HG02763 (cell line): Measurements from ENCODE around the gene LLPH.

Experiments
- ATAC-seq: cut with Tn5 transposase; IDR thresholded peaks from one replicate; pipeline ENCODE4 v1.9.1; 2021; ENCODE audit warnings: mild to moderate bottlenecking, moderate library complexity; ENCODE audit not compliant: unreplicated experiment

The LLPH gene

GRCh38 chr12:66143868-66144267 is 13.3 kb upstream of the LLPH start:
- ATAC-seq = no peak

DNA sequence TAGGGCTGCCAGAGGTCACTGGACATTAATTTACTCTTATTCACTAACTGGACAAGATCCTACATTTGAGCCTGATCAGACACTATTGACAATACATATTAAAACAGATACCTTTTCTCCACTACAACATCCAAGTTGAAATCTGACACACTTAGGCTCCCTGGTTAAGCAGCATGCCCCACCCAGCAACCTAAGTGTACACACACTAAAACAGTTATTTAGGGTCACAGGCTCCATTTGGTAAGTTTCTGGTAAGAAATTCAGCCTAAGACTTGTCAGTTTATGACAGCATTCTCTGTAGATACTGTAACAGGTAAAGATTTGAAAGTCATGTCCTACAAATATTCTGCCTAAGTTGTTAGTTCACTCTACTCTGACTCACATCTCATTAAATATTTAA is 12.3 kb upstream of the LLPH start:
- ATAC-seq = no peak

DNA sequence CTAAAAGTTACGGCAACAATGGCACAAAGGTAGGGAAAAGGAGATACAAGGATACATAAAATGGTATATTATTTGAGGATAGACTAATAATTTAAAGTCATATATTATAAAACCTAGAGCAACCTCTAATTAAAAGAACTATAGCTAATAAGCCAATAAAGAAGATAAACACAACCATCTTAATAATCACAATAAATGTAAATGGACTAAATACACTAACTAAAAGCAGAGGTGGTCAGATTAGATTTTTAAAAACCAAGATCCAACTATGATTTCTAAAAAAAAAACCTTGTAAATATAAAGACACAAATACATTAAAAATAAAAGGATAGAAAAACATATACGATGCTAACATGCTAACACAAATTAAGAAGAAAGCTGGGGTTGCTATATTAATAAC is 10.7 kb upstream of the LLPH start:
- ATAC-seq = no peak

- ATAC-seq = no peak
These were observed 10.2 kb upstream of the LLPH start for GRCh38 chr12:66140731-66141130.

DNA sequence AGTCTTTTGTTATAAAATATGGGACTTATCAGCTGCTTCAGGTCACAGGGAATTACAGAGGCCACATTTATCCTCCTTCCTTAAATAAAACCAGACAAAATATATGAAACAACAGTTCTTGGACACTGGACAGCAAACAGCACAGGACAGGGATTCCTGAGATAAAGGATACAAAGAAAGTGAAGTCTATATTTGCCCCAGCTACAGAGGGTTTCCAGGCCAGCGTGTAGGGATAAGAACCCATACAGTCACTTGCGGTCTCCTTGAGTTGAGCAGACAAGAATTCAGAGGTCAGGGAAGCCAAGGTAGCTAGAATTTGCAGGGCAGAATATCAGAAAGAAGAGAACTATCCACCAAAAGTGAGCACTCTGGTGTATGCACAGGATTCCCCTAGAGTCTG is 8.8 kb upstream of the LLPH start:
- ATAC-seq = no peak

GRCh38 chr12:66137937-66138336 is 7.4 kb upstream of the LLPH start:
- ATAC-seq = no peak

DNA sequence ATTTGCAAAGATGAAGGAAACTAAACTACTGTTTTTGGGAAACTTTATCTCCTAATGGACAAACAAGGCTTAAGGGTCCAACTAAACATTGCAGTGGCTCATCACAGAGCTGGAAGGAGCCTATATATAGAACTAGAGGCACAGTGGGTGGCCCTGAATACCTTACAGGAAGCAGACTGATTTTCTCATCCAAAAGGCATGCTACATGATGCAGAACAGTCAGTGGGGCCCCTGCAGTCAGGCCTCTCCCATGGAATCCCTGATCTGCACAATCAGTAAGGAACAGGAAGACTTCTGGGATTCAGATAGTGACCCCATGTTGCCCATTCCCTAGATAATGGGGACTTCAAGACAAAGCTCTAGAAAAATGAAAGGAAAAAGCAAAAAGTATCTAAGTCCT is 1.9 kb upstream of the LLPH start:
- no peak for ATAC-seq

GRCh38 chr12:66131067-66131688 is 628 bp upstream of the LLPH start:
- ATAC-seq = no peak

DNA sequence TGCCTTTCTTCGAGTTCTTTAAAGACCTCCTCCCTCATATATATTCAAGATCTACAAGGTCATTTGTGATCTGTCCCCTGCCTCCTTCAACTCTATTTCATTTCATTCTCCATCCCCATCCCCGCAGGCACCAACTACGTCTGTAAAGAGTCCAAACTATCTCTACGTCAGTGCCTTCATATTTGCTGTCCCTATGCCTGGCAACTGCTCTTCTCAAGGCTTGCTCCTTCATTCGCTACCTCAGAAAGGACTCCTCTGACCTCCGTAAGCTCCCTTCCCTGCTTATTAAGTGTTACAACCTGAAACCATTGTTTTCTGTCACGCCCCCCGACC is 650 bp downstream of the LLPH start:
- no peak for ATAC-seq

DNA sequence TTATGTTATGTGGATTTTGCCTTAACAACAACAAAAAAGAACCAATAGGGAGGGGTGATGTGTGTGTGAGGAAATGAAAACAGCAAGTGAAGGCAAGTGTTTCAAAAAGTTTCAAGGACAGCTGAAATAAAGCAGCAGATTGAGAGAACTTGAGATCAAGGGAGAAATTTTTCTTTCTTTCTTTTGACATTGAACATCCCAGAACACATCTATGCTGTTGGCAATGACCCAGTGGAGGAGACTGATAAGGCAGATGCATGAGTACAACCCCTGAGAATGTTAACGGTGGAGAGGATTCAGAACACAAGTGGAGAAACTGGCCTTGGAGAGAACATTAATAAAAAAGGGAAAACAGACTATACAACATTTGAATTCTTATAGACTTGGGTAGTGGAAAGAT is 2.9 kb downstream of the LLPH start:
- no peak for ATAC-seq

DNA sequence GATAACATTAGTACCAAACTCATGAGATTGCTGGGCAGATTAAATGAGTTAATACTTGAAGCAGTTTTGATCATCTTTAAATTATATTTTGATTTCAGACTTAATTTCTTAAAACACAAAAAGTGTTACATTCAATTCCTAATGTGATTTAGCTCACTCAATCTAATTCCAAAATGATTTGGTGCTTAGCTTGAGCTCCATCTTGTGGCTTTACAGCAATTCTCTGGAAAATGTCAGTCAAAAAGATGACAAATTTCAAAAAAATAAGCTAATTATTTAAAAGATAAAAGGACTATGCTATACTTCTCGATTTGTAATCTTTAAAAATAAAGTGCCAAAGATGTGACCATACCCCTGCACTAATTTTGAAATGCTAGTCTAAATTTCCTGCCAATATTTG is 10.1 kb downstream of the LLPH start:
- no peak for ATAC-seq

DNA sequence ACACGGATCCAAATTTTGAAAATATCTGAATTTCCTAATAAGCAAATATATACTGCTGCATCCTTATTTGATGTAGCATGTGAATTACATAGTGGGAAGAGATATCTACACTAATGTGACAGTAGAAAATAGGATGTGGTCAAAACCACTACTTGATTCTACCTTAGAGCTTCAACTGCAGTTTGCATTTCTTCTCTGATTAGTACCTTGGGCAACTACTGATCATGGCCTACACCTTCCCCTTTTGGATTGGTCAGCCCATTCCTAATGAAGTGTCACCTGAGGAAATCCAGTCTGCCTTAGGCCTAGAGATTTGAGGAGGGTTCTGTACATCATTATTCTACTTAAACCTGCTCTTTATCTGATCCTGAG is 10.7 kb downstream of the LLPH start:
- ATAC-seq = no peak

DNA sequence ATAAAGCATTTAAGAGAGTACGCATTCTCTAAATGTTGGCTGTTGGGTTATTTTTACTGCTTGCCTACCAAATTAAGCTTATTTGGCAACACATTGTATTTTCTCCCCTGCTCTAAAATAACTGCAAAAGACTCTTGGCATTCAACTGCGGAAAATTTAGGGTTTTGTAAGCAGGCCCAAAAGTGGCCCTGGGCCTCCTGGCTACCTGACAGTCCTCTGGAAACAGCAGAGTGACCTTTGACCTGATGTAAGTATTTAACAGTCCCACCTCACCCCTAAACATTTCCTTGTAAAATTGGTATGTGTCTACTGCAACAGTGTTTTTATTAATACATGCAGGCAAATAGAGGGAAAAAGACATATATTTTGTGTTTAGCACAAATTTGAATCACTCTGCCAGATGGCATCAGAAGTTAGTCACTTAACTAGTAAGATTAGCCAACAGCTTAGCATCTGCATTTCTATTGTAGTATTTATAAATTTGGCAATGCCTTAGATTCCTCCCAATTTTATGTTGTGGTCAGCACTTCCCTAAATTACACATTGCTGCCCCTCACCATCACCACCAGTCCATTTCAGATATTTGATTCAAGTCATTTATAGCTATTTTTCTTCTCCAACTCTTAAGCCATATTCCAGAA is 11.2 kb downstream of the LLPH start:
- ATAC-seq = no peak

- no peak for ATAC-seq
These were observed 12.2 kb downstream of the LLPH start for GRCh38 chr12:66118240-66118891.

- ATAC-seq = no peak
These were observed 13.3 kb downstream of the LLPH start for GRCh38 chr12:66117242-66117641.

- ATAC-seq = no peak
These were observed 15.4 kb downstream of the LLPH start for GRCh38 chr12:66115071-66115600.

- ATAC-seq = no peak
These were observed 17.1 kb downstream of the LLPH start for GRCh38 chr12:66113471-66113870.

DNA sequence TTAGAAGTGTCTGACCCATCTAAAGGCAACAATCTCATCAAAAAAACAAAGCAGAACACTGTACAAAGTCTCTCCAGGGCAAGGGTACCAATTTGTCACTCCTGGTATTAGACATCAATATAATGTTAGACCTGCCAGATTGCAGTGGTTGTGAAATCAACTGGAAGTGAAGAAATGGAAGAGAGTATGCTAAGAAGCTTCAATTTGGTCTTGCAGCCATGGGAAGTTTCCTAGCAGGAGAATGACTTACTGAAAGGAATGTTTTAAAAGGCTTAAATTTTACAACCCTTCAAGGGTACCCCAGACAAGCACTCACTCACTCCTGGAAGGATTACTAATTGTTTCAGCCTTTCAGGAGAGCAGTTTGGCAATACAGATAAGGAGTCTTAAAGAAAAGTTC is 18.9 kb downstream of the LLPH start:
- ATAC-seq = no peak

- ATAC-seq = no peak
These were observed 21.5 kb downstream of the LLPH start for GRCh38 chr12:66109056-66109455.

DNA sequence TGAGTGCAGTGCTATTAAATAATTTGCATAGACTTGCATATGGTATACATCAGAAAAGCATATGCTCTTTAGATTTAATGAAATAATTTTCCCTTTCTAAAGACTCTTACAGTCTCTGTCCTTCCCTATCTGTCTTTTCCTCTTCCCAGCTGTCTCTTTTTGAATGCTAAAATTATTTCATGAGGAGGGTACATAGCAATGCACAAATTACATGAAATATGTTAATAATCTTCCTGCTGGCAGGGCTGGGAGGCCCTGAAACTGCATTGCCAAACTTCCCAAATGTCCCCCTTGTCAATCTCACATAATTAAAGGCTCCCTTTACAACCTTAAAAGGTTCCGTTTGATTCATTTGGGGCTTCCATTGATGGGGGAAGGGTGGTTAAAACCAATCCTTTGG is 22.2 kb downstream of the LLPH start:
- ATAC-seq = no peak

GRCh38 chr12:66107451-66107915 is 23.1 kb downstream of the LLPH start:
- ATAC-seq = peak; percentile 86
